Femur (tissue), 1 donor: ENCODE measurements around the gene OXSR1.
"Not testable (repeated sequence)": the region's sequence is repeated elsewhere in the genome, so short reads cannot be mapped to it uniquely, and the experiment has no call there.

ENCODE experiments used
- DNase-seq: peaks from one replicate; pipeline ENCODE4 v3.0.0-alpha.2; 2017

The OXSR1 gene

DNA sequence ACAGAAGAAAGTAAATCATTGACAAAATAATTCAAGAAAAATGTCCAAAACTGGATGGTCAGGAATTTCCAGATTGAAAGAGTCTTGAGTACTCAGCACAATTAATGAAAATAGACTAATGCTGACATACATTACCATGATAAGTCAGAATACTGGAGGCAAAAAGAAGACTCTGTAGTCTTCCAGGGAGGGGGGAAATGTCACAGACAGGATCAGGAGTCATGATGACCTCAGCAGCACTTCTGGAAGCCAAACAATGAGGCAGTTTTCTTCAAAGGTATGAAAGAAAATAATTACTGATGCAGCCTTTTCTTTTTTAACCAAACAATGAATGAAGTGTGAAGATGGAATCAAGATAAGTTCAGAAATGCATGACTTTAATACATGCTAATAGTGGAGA, 70.1 kb downstream of the OXSR1 start:
- no peak for DNase-seq

DNA sequence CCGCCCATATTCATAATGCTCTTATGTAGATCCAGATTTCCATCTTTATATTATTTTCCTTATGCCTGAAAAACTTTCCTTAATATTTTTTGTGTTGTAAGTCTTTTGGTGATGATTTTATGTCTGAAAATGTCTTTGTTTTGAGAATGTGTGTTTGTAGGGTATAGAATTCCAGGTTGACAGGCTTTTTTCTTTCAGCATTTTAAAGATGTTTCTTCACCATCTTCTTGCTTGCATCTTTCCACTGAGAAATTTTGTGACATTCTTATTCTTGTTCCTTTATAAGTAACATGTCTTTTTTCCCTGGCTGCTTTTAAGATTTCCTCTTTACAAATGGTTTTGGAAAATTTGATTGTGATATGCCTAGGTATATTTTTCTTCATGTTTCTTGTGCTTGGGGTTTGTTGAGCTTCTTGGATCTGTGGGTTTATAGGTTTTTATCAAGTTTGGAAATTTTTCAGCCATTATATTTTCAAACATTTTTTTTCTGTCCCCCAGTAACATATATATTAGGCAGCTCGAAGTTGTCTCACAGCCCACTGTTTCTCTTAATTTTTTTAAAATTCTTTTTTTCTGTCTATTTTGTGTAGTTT, 73.2 kb downstream of the OXSR1 start:
- no peak for DNase-seq

DNA sequence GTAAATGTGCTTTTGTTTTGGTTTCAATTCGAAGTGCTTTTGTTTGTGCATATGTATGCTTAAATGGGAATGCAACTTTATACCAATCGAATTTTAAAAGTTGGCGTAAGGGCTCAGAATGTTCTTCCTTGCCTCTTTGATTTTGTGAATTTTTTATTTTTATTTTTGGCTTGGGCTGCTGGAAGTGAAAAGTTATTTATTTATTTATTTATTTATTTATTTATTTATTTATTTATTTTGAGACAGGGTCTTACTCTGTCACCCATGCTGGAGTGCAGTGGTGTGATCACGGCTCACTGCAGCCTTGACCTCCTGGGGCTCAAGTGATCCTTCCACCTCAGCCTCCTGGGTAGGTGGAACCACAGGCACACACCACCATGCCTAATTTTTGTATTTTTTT, 77.5 kb downstream of the OXSR1 start:
- not testable (repeated sequence) for DNase-seq

DNA sequence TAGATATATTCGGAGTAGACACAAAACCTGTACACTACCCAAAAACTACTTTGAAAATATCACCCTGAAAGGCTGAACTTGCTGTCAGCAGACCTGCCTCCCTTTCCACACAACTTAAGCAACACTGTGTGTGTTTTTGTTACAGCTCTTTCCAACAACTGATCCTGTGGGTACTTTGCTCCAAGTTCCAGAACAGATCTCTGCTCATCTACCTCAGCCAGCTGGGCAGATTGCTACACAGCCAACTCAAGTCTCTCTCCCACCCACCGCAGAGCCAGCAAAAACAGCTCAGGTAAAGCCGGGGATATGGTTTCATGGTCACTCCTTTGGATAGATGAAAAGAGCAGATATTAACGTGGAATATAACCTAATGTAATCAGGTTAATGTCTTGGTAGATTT, 80.6 kb downstream of the OXSR1 start:
- no peak for DNase-seq

DNA sequence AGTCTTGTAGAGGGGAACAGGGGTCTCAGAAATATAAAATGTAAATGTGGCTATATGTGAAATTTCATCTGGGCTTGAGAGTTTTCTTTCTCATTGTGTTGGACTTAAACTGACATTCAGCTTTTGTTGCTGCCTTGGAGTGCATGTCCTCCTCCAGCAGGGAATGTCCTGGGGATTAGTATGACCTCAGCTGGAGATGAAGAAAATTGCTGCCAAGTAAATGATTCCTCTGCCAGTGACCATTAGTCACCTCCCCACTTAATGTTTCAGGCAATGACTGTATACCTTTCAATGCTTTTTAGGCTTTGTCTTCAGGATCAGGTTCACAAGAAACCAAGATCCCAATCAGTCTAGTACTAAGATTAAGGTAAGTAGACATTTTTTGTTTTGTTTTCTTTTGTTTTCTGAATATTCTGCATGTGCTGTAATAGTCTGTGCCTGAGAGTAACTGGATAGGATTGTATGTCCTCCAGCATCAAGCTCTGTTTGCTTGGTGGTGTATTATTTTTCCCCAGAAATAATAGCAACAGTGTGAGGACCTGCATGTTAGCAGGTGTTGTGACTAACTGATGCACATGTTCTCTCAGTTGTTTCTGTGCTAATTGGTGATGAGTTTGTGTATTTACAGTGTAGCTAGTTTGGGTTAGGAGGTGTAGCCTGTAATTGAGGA, 82.2 kb downstream of the OXSR1 start:
- DNase-seq: no peak

DNA sequence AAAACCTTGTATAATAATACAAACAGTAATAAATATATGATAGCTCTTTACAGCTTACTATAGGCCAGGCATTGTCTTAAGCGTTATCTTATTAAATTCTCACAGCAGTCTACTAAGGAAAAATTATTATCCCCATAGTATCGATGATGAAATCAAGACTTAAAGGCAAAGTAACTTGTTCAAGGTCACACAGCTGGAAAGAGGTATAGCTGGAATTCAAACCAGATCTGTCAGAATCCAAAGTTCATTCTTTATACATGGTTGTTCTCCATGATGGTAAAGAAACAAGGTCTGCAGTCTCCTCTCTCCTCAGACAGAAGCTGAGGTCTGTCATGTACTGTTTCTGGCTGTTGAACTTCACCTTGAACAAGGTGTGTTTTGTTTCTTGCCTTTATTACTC, 84.9 kb downstream of the OXSR1 start:
- no peak for DNase-seq

DNA sequence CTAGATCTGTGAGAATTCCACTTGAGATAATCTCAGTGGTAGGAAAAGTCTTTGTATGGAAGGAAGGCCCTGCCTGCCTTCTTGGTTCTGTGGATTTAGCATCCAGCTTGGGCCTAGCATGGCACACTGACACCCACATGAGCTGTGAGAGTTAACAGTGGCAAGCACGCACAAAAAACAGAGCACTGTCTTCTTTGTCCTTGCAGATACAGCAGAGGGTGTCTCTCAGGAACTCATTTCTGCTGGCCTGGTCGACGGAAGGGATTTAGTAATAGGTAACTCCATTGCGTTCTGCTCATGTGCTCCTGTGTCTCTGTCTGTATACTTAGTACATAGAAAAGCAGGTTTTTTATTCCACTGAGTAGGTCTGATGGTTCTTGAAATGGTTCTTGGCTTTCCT, 85.9 kb downstream of the OXSR1 start:
- no peak for DNase-seq

DNA sequence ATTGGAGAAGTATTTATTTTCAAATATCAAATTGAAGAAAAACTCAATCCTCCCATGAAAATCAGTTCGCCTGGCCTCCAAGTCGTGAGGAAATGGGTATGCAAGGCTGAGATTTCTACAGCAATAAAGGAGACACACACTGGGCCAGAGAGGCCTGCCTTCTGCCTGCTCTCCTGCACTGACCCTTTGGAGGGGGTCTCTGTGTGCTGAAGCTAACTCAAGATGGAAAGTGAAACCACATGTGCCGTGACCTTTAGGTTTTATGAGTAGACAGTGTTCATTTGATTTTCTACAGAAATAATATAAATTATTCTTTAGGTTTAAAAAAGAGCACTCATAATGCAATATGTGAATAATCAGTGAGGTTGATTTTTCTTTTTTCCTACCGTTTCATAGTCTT, 88.4 kb downstream of the OXSR1 start:
- no peak for DNase-seq

DNA sequence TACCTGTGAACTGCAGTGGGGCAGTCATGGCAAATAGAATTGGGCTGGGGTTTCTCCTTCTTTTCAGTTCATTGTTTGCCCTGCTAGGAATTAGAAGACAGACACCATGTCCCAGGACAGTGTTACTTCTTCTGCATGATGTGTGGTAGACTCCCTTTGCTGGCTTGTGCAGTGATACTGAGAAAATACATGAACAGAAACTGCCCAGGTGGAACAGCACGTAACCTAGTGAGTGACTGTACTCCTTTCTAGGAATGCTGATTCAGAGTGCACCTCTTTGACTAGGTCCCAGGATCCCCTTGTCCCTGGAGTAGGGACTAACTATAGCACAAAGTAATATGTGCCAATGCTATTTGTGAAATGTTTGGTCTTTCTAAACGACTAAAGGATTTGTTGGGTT, 89.5 kb downstream of the OXSR1 start:
- no peak for DNase-seq

DNA sequence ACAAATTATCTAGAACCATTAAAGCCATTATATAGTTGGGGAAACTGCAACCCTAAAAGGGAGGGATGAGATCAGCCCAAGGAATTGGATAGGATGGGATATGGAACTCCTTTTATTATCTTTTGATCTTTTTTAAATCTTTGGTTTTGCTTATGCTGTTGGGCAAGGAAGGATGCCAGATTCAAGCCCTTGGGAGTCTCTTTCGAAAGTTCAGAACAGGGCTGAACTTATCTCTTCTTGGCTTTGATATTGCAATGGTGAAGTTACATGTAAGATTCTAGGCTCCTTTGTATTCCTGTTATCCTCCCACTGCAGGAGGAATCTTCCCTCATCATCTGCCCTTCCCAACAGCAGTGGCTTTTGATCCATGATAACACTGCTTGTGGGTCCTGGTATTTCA, 90.3 kb downstream of the OXSR1 start:
- no peak for DNase-seq

DNA sequence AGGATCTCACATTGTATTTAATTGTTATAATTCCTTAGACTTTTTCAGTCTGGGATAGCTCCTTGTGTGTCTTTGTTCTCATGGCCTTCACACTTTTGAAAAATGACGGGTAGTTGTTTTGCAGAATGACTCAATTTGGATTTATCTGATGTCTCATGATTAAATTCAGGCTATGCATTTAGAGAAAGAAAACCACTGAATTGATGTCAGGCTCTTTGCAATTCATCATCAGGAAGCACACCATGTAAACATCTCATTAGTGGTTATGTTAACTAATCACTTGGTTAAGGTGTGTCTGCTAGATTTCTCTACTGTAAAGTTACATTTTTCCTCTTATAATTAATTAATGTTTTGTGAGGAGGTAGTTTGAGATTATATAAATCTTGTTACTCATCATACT, 92.2 kb downstream of the OXSR1 start:
- no peak for DNase-seq

DNA sequence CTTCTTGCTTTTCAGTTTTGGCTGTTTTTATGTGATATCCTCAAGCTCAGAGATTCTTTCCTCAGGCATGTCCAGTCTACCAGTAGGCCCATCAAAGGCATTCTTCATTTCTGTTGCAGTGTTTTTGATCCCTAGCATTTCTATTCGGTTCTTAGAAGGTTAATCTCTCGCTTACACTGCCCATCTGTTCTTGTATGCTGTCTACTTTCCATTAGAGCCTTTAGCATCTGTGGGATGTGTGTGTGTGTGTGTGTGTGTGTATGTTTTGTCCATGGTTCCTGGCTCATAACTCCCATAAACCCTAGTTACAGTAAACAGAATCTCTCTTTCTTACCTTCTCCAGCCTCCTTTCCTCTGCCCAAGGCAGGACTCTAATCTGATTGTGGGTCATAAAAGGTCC, 95.1 kb downstream of the OXSR1 start:
- DNase-seq: no peak

DNA sequence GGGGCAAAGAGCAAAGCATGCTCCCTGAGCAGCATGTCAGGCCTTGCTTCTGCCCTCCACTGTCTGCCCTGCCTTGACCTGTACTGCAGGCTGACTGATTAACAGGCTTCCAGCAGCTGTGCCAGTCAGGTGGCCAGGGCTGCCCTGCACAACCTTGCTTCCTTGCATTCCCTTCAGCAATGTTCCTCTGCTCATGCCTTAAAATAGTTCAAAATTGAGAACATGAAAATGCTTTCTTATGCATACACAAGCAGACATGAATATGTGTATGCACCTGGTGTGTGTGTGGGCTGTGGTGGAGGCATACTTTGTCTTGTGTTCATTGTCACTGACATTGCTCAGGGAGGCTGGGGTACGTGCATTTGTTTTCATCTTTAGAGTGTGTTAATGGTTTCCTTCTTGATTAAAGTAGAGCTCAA, 99.0 kb downstream of the OXSR1 start:
- DNase-seq: no peak

DNA sequence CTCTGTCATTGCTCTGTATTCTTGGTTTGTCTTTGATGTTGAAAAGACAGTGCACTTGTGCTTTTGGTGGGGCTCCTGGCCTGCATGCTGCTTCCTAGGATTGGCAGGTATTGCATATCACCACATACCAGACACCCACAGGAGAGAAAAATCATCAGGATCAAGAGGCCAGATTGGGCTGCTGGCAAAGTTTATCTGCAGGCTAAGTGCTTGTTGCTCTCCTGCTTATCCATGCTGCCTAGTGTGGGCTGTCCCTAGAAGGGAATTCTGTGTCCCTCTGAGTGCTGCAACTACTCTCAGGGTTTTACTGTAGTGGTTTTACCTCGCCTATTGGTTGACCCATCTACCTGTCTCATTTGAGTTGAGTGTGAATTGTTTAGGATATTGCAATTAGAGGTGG, 99.4 kb downstream of the OXSR1 start:
- DNase-seq: no peak

DNA sequence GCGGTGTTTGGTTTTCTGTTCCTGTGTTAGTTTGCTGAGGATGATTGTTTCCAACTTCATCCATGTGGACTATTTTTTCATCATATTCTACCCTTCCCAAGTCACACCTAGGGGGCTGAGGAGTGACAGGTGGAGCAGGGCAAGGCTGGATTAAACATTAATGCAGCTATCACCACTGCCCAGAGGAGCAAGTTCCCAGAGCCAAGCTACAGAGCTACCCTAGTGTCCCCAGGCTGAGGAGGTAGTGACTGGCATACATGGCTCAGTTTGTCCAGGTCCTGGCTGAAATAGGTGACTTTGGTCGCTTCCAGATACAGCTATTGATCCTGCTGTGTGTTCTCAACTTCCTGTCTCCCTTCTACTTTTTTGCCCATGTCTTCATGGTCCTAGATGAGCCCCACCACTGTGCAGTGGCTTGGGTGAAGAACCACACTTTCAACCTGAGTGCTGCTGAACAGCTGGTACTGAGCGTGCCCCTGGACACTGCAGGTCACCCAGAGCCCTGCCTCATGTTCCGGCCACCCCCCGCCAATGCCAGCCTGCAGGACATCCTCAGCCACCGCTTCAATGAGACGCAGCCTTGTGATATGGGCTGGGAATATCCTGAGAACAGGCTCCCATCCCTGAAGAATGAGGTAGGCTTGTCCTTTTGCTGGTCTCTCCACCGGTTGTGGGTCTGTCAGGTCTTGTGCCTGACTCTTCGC, 100.4 kb downstream of the OXSR1 start, which contains the start of gene SLC22A13:
TSS of gene SLC22A13 (plus strand) at position 209 of the 704 bp plus-strand sequence. CDS start at position 258, 49 bp downstream.
- no peak for DNase-seq

DNA sequence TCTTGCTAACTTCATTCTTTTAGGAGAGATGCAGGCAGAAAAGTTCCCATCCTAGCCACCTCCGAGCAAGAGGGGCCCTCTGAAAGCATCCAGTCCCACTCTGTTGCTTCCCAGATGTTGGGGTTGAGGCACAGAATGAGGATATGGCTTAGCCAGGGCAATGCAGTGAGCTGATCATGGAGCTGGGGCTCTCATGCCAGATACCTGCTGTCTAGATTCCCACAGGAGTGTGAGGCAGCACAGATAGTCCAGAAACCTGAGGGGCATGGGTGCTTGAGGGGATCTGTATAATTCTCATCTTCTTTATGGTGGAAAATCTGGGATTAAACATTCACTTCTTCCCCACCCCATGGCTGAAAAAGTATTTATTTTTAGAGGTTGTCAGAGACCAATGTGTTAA, 101.5 kb downstream of the OXSR1 start:
- no peak for DNase-seq

DNA sequence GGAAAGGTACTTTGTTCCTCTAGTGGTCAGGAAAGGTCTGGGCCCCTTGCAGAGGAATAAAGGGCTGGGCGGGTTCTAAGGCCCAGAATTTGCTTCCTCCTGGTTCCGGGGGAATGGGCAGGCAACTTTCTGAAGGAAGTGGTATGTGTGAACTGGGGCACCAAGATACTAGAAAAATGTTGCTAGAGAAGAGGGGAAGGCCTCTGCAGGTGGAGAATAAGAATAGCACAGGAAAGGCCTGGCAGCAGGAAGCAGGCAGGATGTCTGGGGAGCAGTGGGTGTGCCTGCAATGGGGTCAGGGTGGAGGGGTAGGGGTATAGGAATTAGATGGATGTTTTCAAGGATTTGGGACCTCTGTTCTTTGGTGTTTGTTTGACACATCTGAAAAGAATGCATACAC, 102.3 kb downstream of the OXSR1 start:
- DNase-seq: no peak

DNA sequence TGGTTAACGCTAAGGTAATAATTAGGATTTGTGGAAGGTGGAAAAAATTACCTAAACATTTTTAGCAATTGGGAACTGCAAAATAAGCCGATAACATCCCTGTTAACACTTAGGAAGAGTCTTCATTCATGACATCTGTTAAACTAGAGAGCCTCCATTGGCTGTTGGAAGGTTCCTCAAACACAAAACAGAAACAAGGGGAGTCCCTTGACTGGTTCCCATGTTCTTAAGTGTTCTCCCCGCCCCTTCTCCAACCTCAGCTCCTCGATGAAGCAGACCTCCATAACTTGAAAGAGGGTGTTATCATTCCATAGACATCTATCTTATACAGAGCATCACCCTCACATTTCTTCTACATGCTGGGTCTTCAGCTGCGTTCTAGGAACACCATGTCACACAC, 102.8 kb downstream of the OXSR1 start:
- no peak for DNase-seq

DNA sequence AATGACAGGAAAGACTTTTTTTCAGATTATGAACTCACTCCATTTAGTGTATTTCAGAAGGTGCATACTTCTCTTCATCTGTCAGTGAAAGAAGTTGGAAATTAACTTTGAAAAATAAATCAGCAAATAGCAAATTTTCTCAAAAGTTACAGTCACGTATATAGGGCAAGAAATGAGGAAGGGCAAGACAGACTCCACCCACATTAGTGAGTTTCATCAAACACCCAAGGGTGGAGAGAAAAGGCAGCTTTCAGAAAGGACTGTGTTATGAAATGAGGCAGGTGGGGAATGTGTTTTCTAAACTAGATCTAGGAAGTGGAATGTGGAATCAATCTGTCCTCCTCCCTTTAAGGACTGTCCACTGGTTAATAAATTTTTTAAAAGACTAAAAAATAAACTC, 103.2 kb downstream of the OXSR1 start:
- DNase-seq: no peak

DNA sequence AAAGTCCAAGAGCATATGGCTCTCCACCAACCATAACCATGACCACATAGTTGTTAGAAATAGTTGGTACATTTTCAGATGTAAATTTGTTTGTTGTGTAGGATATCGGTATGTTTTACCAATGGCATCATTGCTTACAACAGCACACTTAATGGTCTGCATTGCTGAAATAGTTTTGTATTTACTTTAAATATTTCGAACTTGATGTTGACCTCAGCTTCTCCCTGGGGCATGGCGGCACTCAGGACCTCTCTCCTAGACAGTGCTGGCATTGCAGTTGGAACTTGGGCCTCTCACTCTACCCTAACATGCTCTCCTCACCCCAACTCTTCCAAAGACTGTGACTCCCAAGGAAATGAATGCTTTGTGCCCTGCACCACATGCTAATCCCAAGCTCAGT, 105.3 kb downstream of the OXSR1 start:
- no peak for DNase-seq

DNA sequence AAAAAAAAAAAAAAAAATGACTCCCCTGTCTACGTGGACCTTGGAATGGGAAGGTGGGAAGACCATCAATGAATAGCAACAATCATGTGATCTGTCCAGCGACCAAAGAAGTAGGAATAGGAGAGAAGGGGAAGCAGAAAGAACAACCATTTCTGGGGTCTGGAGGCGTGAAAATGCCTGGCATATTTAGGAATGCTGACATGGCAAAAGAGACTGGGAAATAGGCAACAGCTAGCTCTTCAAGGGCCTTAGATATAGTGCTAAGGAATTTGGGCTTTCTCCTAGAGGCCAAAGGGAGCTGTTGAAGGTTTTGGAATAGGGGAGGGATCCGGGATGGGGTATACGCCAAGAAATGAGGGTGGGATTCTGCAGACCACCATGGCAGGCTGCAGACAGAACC, 106.2 kb downstream of the OXSR1 start:
- DNase-seq: no peak

DNA sequence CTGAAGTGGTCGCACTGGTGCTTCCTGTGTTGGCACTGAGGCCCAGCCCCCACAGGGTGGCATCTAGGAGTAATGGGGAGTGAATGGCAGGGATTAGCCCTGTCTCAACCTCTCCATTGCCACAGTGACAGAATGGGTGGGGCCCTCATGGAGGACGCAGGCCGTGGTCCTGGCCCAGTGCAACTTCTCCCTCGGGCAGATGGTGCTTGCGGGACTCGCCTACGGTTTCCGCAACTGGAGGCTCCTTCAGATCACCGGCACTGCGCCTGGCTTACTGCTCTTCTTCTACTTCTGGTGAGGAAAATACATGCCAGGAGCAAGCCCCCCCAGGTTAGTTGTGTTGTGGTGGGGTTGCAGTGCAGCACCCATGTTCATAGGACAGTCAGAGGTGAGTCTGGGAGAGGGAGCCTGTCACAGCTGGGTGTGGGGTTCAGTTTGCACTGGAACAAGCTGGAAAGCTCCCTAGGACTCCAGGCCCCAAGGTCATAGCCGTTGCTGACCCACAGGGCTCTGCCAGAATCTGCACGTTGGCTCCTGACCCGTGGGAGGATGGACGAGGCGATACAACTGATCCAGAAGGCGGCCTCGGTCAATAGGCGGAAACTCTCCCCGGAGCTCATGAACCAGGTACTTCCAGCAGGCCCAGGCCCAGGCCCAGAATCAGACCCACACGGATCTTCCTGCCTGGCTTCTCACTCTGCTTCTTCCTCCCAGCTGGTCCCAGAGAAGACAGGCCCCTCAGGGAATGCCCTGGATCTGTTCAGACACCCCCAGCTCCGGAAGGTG, 109.7 kb downstream of the OXSR1 start:
- DNase-seq: no peak

DNA sequence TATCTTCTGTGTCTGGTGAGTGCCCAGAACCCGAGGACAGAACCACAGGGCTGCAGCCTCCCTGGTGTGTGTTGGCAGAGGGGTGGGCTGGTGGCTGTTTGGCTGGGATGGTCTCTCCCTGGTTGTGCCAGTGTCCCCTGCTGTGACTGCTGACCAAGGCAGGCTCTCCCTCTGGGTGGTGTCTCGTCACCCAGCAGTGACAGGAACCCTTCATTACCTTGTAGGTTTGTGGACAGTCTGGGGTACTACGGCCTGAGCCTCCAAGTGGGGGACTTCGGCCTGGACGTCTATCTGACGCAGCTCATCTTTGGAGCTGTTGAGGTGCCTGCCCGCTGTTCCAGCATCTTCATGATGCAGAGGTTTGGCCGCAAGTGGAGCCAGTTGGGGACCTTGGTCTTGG, 110.3 kb downstream of the OXSR1 start:
- no peak for DNase-seq
